Activated CD4-positive, alpha-beta T cell treated with anti-CD3 and anti-CD28 coated beads, Interleukin-2, amount 10 ng/mL, durations not matched to agents 24 days and 14 days (primary cell): ENCODE data around the gene FNDC8. TPM values are rescaled to one million over a fixed set of nuclear protein-coding genes. Genes with fewer than 3 reads are reported as not detected.
"Not testable (repeated sequence)": the region's sequence is repeated elsewhere in the genome, so short reads cannot be mapped to it uniquely, and the experiment has no call there.

Source experiments
- DNase-seq: peaks from one replicate; pipeline ENCODE4 v3.0.0; 2022
- H3K27ac Mint-ChIP-seq: one replicate; pipeline ENCODE4 v1.8.0; 2022; ENCODE audit warnings: mild to moderate bottlenecking, mixed read lengths
- H3K27me3 Mint-ChIP-seq: one replicate; pipeline ENCODE4 v1.8.0; 2022; ENCODE audit warnings: mixed read lengths
- H3K36me3 Mint-ChIP-seq: one replicate; pipeline ENCODE4 v1.8.0; 2022; ENCODE audit warnings: low read depth, mild to moderate bottlenecking, mixed read lengths
- H3K4me1 Mint-ChIP-seq: one replicate; pipeline ENCODE4 v1.8.0; 2021; ENCODE audit warnings: mixed read lengths
- H3K4me3 Mint-ChIP-seq: one replicate; pipeline ENCODE4 v1.8.0; 2022; ENCODE audit warnings: mild to moderate bottlenecking, moderate library complexity, mixed read lengths
- H3K9me3 Mint-ChIP-seq: one replicate; pipeline ENCODE4 v1.8.0; 2021; ENCODE audit warnings: mixed read lengths
- intact Hi-C: fragments of 100-400 bp; cut with micrococcal nuclease; formaldehyde crosslinking; loops from one replicate; pipeline ENCODE4 v1.15.1; 2023
- total RNA-seq: library from RNA; stranded (reverse); gene quantifications from 2 replicates; pipeline ENCODE4 v1.2.3, GENCODE V29; 2022

The FNDC8 gene
- total RNA-seq, 1 donor from 2014 or later: not detected

GRCh38 chr17:35086931-35087573 is 34.4 kb upstream of the FNDC8 start:
- Mint-ChIP-seq H3K27me3 (no peaks in the 10 kb centered on the region), H3K4me1 (peaks cover 57% of the 10 kb centered on the region), H3K9me3 (no peaks in the 10 kb centered on the region), H3K36me3 (peaks cover 2% of the 10 kb centered on the region), H3K4me3 (peak overlapping the region; percentile 95), H3K27ac (peak overlapping the region; percentile 96)
- DNase-seq: no peak
- intact Hi-C loops: loop anchor here (10.0 kb wide), 1 partner anchor 702 kb away; no protein-coding TSS in a partner anchor

- peak; percentile 82 for DNase-seq
- Mint-ChIP-seq H3K4me3 (peak overlapping the region; percentile 95), H3K9me3 (no peaks in the 10 kb centered on the region), H3K4me1 (peaks cover 50% of the 10 kb centered on the region), H3K36me3 (peaks cover 2% of the 10 kb centered on the region), H3K27me3 (no peaks in the 10 kb centered on the region), H3K27ac (peak overlapping the region; percentile 96)
- intact Hi-C loops: loop anchor here (1.0 to 10.0 kb wide), 3 partner anchors 25 to 703 kb away; partner anchors contain the start of gene RFFL
Measured at GRCh38 chr17:35087731-35088355, 33.6 kb upstream of the FNDC8 start.

- intact Hi-C loops: loop anchor here (1.0 to 10.0 kb wide), 3 partner anchors 25 to 704 kb away; partner anchors contain the start of gene RFFL
- H3K4me3 Mint-ChIP-seq: peak overlapping the region; percentile 95
- H3K36me3 Mint-ChIP-seq: peaks cover 2% of the 10 kb centered on the region
- H3K27ac Mint-ChIP-seq: peak overlapping the region; percentile 96
- peaks cover 44% of the 10 kb centered on the region for H3K4me1 Mint-ChIP-seq
- DNase-seq: peak; percentile 78
- no peaks in the 10 kb centered on the region for H3K9me3 Mint-ChIP-seq
- H3K27me3 Mint-ChIP-seq: no peaks in the 10 kb centered on the region
Measured at GRCh38 chr17:35088356-35088880, 33.0 kb upstream of the FNDC8 start.

- H3K27me3 Mint-ChIP-seq: no peaks in the 10 kb centered on the region
- peaks cover 44% of the 10 kb centered on the region for H3K4me1 Mint-ChIP-seq
- H3K9me3 Mint-ChIP-seq: no peaks in the 10 kb centered on the region
- peaks cover 2% of the 10 kb centered on the region for H3K36me3 Mint-ChIP-seq
- DNase-seq: peak; percentile 97
- peak overlapping the region; percentile 95 for H3K4me3 Mint-ChIP-seq
- peak overlapping the region; percentile 96 for H3K27ac Mint-ChIP-seq
- intact Hi-C loops: loop anchor here (1.0 to 10.0 kb wide), 8 partner anchors 26 to 704 kb away; partner anchors contain the start of genes RAD51D and RFFL
Measured at GRCh38 chr17:35088881-35089585, 32.4 kb upstream of the FNDC8 start.

- H3K9me3 Mint-ChIP-seq: no peaks in the 10 kb centered on the region
- H3K36me3 Mint-ChIP-seq: peaks cover 2% of the 10 kb centered on the region
- intact Hi-C loops: loop anchor here (1.0 to 10.0 kb wide), 6 partner anchors 30 to 705 kb away; partner anchors contain the start of gene RAD51D
- peak overlapping the region; percentile 96 for H3K27ac Mint-ChIP-seq
- peak overlapping the region; percentile 89 for H3K4me3 Mint-ChIP-seq
- H3K27me3 Mint-ChIP-seq: no peaks in the 10 kb centered on the region
- peaks cover 44% of the 10 kb centered on the region for H3K4me1 Mint-ChIP-seq
- DNase-seq: no peak
Measured at GRCh38 chr17:35089586-35090296, 31.7 kb upstream of the FNDC8 start.

- not testable (repeated sequence) for H3K4me3 Mint-ChIP-seq, H3K27ac Mint-ChIP-seq, DNase-seq
Measured at GRCh38 chr17:35090707-35091106, 30.7 kb upstream of the FNDC8 start.

GRCh38 chr17:35094902-35095301 is 26.5 kb upstream of the FNDC8 start:
- intact Hi-C loops: no loop called here

More at GRCh38 chr17:35090707-35091106, 30.7 kb upstream of the FNDC8 start:
- H3K36me3 Mint-ChIP-seq, intact Hi-C loops, H3K27me3 Mint-ChIP-seq, H3K9me3 Mint-ChIP-seq: not testable (repeated sequence)
- peaks cover 38% of the 10 kb centered on the region for H3K4me1 Mint-ChIP-seq

GRCh38 chr17:35095741-35096140 is 25.7 kb upstream of the FNDC8 start:
- Mint-ChIP-seq H3K4me1 (peaks cover 9% of the 10 kb centered on the region), H3K27ac (no peak overlapping the region)
- no peak for DNase-seq

More at GRCh38 chr17:35094902-35095301, 26.5 kb upstream of the FNDC8 start:
- Mint-ChIP-seq H3K36me3 (peaks cover 13% of the 10 kb centered on the region), H3K4me3 (no peak overlapping the region), H3K4me1 (peaks cover 11% of the 10 kb centered on the region), H3K9me3 (no peaks in the 10 kb centered on the region), H3K27ac (no peak overlapping the region), H3K27me3 (no peaks in the 10 kb centered on the region)
- DNase-seq: no peak

GRCh38 chr17:35097776-35098175 is 23.6 kb upstream of the FNDC8 start:
- no peak for DNase-seq
- Mint-ChIP-seq H3K4me1 (peaks cover 7% of the 10 kb centered on the region), H3K27ac (no peak overlapping the region), H3K9me3 (no peaks in the 10 kb centered on the region), H3K4me3 (no peak overlapping the region), H3K36me3 (peaks cover 26% of the 10 kb centered on the region), H3K27me3 (no peaks in the 10 kb centered on the region)
- intact Hi-C loops: no loop called here

More at GRCh38 chr17:35095741-35096140, 25.7 kb upstream of the FNDC8 start:
- no peaks in the 10 kb centered on the region for H3K9me3 Mint-ChIP-seq
- no peaks in the 10 kb centered on the region for H3K27me3 Mint-ChIP-seq
- intact Hi-C loops: no loop called here
- no peak overlapping the region for H3K4me3 Mint-ChIP-seq
- peaks cover 17% of the 10 kb centered on the region for H3K36me3 Mint-ChIP-seq

GRCh38 chr17:35099908-35100307 is 21.5 kb upstream of the FNDC8 start:
- peaks cover 36% of the 10 kb centered on the region for H3K36me3 Mint-ChIP-seq
- no peak overlapping the region for H3K4me3 Mint-ChIP-seq
- no peak overlapping the region for H3K27ac Mint-ChIP-seq
- peaks cover 6% of the 10 kb centered on the region for H3K4me1 Mint-ChIP-seq
- intact Hi-C loops: no loop called here
- no peak for DNase-seq
- H3K9me3 Mint-ChIP-seq: no peaks in the 10 kb centered on the region
- no peaks in the 10 kb centered on the region for H3K27me3 Mint-ChIP-seq

GRCh38 chr17:35101036-35101435 is 20.4 kb upstream of the FNDC8 start:
- intact Hi-C loops: no loop called here
- no peak for DNase-seq
- H3K4me3 Mint-ChIP-seq: no peak overlapping the region
- H3K27ac Mint-ChIP-seq: no peak overlapping the region
- no peaks in the 10 kb centered on the region for H3K27me3 Mint-ChIP-seq
- peaks cover 44% of the 10 kb centered on the region for H3K36me3 Mint-ChIP-seq
- peaks cover 4% of the 10 kb centered on the region for H3K4me1 Mint-ChIP-seq
- no peaks in the 10 kb centered on the region for H3K9me3 Mint-ChIP-seq

- Mint-ChIP-seq H3K4me3 (no peak overlapping the region), H3K9me3 (no peaks in the 10 kb centered on the region), H3K4me1 (peaks cover 4% of the 10 kb centered on the region), H3K27ac (no peak overlapping the region), H3K27me3 (no peaks in the 10 kb centered on the region), H3K36me3 (peaks cover 51% of the 10 kb centered on the region)
- intact Hi-C loops: no loop called here
- no peak for DNase-seq
Measured at GRCh38 chr17:35101725-35102124, 19.7 kb upstream of the FNDC8 start.

GRCh38 chr17:35103271-35103670 is 18.1 kb upstream of the FNDC8 start:
- Mint-ChIP-seq H3K9me3 (no peaks in the 10 kb centered on the region), H3K27me3 (no peaks in the 10 kb centered on the region), H3K36me3 (peaks cover 51% of the 10 kb centered on the region), H3K27ac (no peak overlapping the region), H3K4me1 (peaks cover 2% of the 10 kb centered on the region), H3K4me3 (no peak overlapping the region)
- intact Hi-C loops: no loop called here
- DNase-seq: no peak
